Neural cell (in vitro differentiated cells): ENCODE measurements around the gene ACP7. TPM values are rescaled to one million over a fixed set of nuclear protein-coding genes. Genes with fewer than 3 reads are reported as not detected.

Source experiments
- H2AFZ ChIP-seq: fragments of 200-600, 300-800 bp; sonication (generic), shearing (Covaris generic); 2 replicates; pipeline ENCODE4 v1.6.0; 2014; ENCODE audit warnings: low read depth, mild to moderate bottlenecking, antibody characterized with exemption, low read length, moderate library complexity
- H3F3A ChIP-seq: fragments of 200-600 bp; shearing (Covaris generic); 2 replicates; pipeline ENCODE4 v1.6.1; 2016; ENCODE audit warnings: mild to moderate bottlenecking, moderate library complexity, mixed read lengths, antibody characterized with exemption, low read length; ENCODE audit not compliant: insufficient read depth, poor library complexity, severe bottlenecking
- H3K27ac ChIP-seq: fragments of 200-600, 300-800 bp; sonication (generic), shearing (Covaris generic); 2 replicates; pipeline ENCODE4 v1.5.1; 2014; ENCODE audit warnings: mild to moderate bottlenecking, low read length, moderate library complexity
- H3K27me3 ChIP-seq: fragments of 300-800, 200-600 bp; sonication (generic), shearing (Covaris generic); 2 replicates; pipeline ENCODE4 v1.6.0; 2014; ENCODE audit warnings: mild to moderate bottlenecking, low read depth, low read length, moderate library complexity; ENCODE audit not compliant: insufficient read depth
- H3K36me3 ChIP-seq: fragments of 300-800, 200-600 bp; sonication (generic), shearing (Covaris generic); 2 replicates; pipeline ENCODE4 v1.5.1; 2014; ENCODE audit warnings: mild to moderate bottlenecking, antibody characterized with exemption, low read length, moderate library complexity; ENCODE audit not compliant: insufficient read depth
- H3K4me2 ChIP-seq: fragments of 300-800, 200-600 bp; sonication (generic), shearing (Covaris generic); 2 replicates; pipeline ENCODE4 v1.6.0; 2014; ENCODE audit warnings: mild to moderate bottlenecking, low read length
- H3K4me3 ChIP-seq: fragments of 300-800, 200-600 bp; sonication (generic), shearing (Covaris generic); 2 replicates; pipeline ENCODE4 v1.5.1; 2014; ENCODE audit warnings: mild to moderate bottlenecking, low read length, moderate library complexity
- H3K79me2 ChIP-seq: fragments of 200-600 bp; shearing (Covaris generic); replicated peaks from 2 replicates; pipeline ENCODE4 v1.6.0; 2014; ENCODE audit warnings: mild to moderate bottlenecking, low read length, moderate library complexity; ENCODE audit not compliant: insufficient read depth
- H3K9ac ChIP-seq: fragments of 300-800, 200-600 bp; sonication (generic), shearing (Covaris generic); 2 replicates; pipeline ENCODE4 v1.6.1; 2016; ENCODE audit warnings: mild to moderate bottlenecking, low read length, mixed read lengths
- H3K9me2 ChIP-seq: fragments of 200-600 bp; shearing (Covaris generic); 2 replicates; pipeline ENCODE4 v1.6.1; 2016; ENCODE audit warnings: mild to moderate bottlenecking, low read length, mixed read lengths; ENCODE audit not compliant: insufficient read depth
- H3K9me3 ChIP-seq: fragments of 200-600, 300-800 bp; sonication (generic), shearing (Covaris generic); 2 replicates; pipeline ENCODE4 v1.6.1; 2016; ENCODE audit warnings: mild to moderate bottlenecking, mixed run types, low read length, moderate library complexity, mixed read lengths
- H4K20me1 ChIP-seq: fragments of 200-600 bp; shearing (Covaris generic); 2 replicates; pipeline ENCODE4 v1.6.1; 2016; ENCODE audit warnings: mild to moderate bottlenecking, mixed run types; ENCODE audit not compliant: insufficient read depth
- CTCF ChIP-seq: fragments of 450-650 bp; IDR thresholded peaks from 2 replicates; pipeline ENCODE4 v1.5.1; 2014; ENCODE audit warnings: antibody characterized with exemption, mild to moderate bottlenecking, moderate library complexity; ENCODE audit not compliant: poor library complexity, severe bottlenecking
- EP300 ChIP-seq: fragments of 450-650 bp; conservative IDR thresholded peaks from 2 replicates; pipeline ENCODE4 v1.6.1; 2014; ENCODE audit warnings: antibody characterized with exemption, mild to moderate bottlenecking, moderate library complexity; ENCODE audit not compliant: poor library complexity, severe bottlenecking
- EZH2 ChIP-seq: fragments of 200-600, 300-800 bp; shearing (Covaris generic), sonication (generic); IDR thresholded peaks from 2 replicates; pipeline ENCODE4 v1.6.1; 2014; ENCODE audit warnings: antibody characterized with exemption, low read length, borderline replicate concordance, mild to moderate bottlenecking; ENCODE audit not compliant: insufficient read depth, poor library complexity, severe bottlenecking
- MXI1 ChIP-seq: fragments of 450-650 bp; conservative IDR thresholded peaks from 2 replicates; pipeline ENCODE4 v1.6.1; 2014; ENCODE audit warnings: antibody characterized with exemption, mild to moderate bottlenecking; ENCODE audit not compliant: poor library complexity, severe bottlenecking
- POLR2AphosphoS5 ChIP-seq: IDR thresholded peaks from 2 replicates; pipeline ENCODE4 v1.6.1; 2012
- RAD21 ChIP-seq: fragments of 450-650 bp; conservative IDR thresholded peaks from 2 replicates; pipeline ENCODE4 v1.6.1; 2014; ENCODE audit warnings: antibody characterized with exemption, mild to moderate bottlenecking, moderate library complexity
- REST ChIP-seq: IDR thresholded peaks from 2 replicates; pipeline ENCODE4 v1.6.1; 2012; ENCODE audit warnings: borderline replicate concordance
- SMC3 ChIP-seq: fragments of 450-650 bp; conservative IDR thresholded peaks from 2 replicates; pipeline ENCODE4 v1.6.1; 2014; ENCODE audit warnings: antibody characterized with exemption, mild to moderate bottlenecking, moderate library complexity; ENCODE audit not compliant: poor library complexity
- TAF1 ChIP-seq: IDR thresholded peaks from 2 replicates; pipeline ENCODE4 v1.6.1; 2012; ENCODE audit warnings: low read depth
- polyA plus RNA-seq: library from polyadenylated mRNA; depleted of rRNA; stranded (reverse); fragments of >200 nt; gene quantifications from 2 replicates; pipeline ENCODE4 v1.2.3, GENCODE V29; 2014

The ACP7 gene
- polyA plus RNA-seq, 1 donor from 2014 or later: not detected

GRCh38 chr19:39100500-39101166 lies 16.5 kb downstream of the ACP7 start:
- Histone ChIP-seq H3K27ac (no peak overlapping the region), H3K4me3 (no peak overlapping the region), H3K9ac (no peak overlapping the region), H3K9me3 (no peaks in the 10 kb centered on the region), H3K9me2 (no peaks in the 10 kb centered on the region), H3K4me2 (no peak overlapping the region), H3F3A (no peaks in the 10 kb centered on the region), H3K27me3 (peaks cover 3% of the 10 kb centered on the region), H3K36me3 (no peaks in the 10 kb centered on the region), H2AFZ (no peak overlapping the region), H3K79me2 (no peaks in the 10 kb centered on the region), H4K20me1 (no peaks in the 10 kb centered on the region)
- TF ChIP-seq REST (no peak), CTCF (no peak), RAD21 (no peak), POLR2AphosphoS5 (no peak), SMC3 (no peak), MXI1 (no peak), EZH2 (no peak), TAF1 (no peak), EP300 (no peak)

- no peak for TF ChIP-seq CTCF
- TF ChIP-seq TAF1: no peak
- no peak for TF ChIP-seq EP300
- no peak for TF ChIP-seq POLR2AphosphoS5
- TF ChIP-seq RAD21: no peak
- no peak for TF ChIP-seq SMC3
- no peak for TF ChIP-seq MXI1
- TF ChIP-seq EZH2: no peak
- TF ChIP-seq REST: no peak
- Histone ChIP-seq H3F3A (no peaks in the 10 kb centered on the region), H3K27me3 (peaks cover 3% of the 10 kb centered on the region), H3K79me2 (no peaks in the 10 kb centered on the region), H3K9me2 (no peaks in the 10 kb centered on the region), H3K36me3 (no peaks in the 10 kb centered on the region), H2AFZ (no peak overlapping the region), H4K20me1 (no peaks in the 10 kb centered on the region), H3K4me2 (no peak overlapping the region), H3K9me3 (no peaks in the 10 kb centered on the region), H3K27ac (no peak overlapping the region), H3K9ac (no peak overlapping the region), H3K4me3 (no peak overlapping the region)
Measured at GRCh38 chr19:39103151-39103550, 19.0 kb downstream of the ACP7 start.
